Measurements from ENCODE around the gene ZNF749. TPM values are rescaled to one million over a fixed set of nuclear protein-coding genes. Genes with fewer than 3 reads are reported as not detected.
A peak's percentile ranks its signal among the peaks of the same experiment; 100 is the strongest.

The ZNF749 gene
- total RNA-seq: 16.4 and 18.2 TPM in 2 replicates

GRCh38 chr19:57435062-57435978, at the start of gene ZNF749:
TSS of gene ZNF749 (plus strand) at chr19:57435325. CDS start at chr19:57435579, 254 bp downstream.
- ChIA-PET POLR2A (interaction anchor here (0.9 to 1.6 kb wide), 3 partner anchors 458 to 927 kb away, joined by 3 to 9 read pairs (median 3); partner anchors contain the start of genes ZNF274 and ZNF497), CTCF (no interaction called here)
- Mint-ChIP-seq H3K27me3 (no peaks in the 10 kb centered on the region), H3K36me3 (ENCODE audit: low read depth) (peaks cover 30% of the 10 kb centered on the region), H3K4me1 (peaks cover 25% of the 10 kb centered on the region), H3K27ac (peak within 1 kb of the TSS; percentile 84), H3K4me3 (peak within 1 kb of the TSS; percentile 97), H3K9me3 (no peaks in the 10 kb centered on the region)
- intact Hi-C loops (cut with micrococcal nuclease): loop anchor here (1.0 to 2.0 kb wide), 12 partner anchors 24 to 292 kb away; partner anchors contain the start of genes TRAPPC2B, ZNF17, ZNF211 and ZNF416
- ATAC-seq (ENCODE audit: low read depth) (peak; percentile 99), DNase-seq (peak; percentile 84)
- TF ChIP-seq CTCF (IDR thresholded peaks at IDR 0.05): no peak

GRCh38 chr19:57389194-57389729, 45.9 kb upstream of the ZNF749 start:
- H3K36me3 Mint-ChIP-seq (ENCODE audit: low read depth): peaks cover 31% of the 10 kb centered on the region
- CTCF ChIA-PET: interaction anchor here (1.0 kb wide), 1 partner anchor 17 kb away, joined by 3 read pairs; no protein-coding TSS in a partner anchor
- TF ChIP-seq CTCF (IDR thresholded peaks at IDR 0.05): no peak
- no peaks in the 10 kb centered on the region for H3K27me3 Mint-ChIP-seq
- intact Hi-C loops (cut with micrococcal nuclease): loop anchor here (1.0 to 5.0 kb wide), 12 partner anchors 22 to 996 kb away; partner anchors contain the start of genes ERVK3-1, TRAPPC2B, ZNF17 and ZNF264
- ATAC-seq (ENCODE audit: low read depth) (no peak), DNase-seq (no peak)
- H3K4me3 Mint-ChIP-seq: peak overlapping the region; percentile 94
- H3K27ac Mint-ChIP-seq: peak overlapping the region; percentile 91
- POLR2A ChIA-PET: interaction anchor here (0.6 to 2.4 kb wide), 14 partner anchors 21 to 1074 kb away, joined by 3 to 22 read pairs (median 5); partner anchors contain the start of genes TRAPPC2B, ZNF154, ZNF274 and ZNF304
- peaks cover 32% of the 10 kb centered on the region for H3K4me1 Mint-ChIP-seq
- peaks cover 3% of the 10 kb centered on the region for H3K9me3 Mint-ChIP-seq

GRCh38 chr19:57389730-57390598, 45.2 kb upstream of the ZNF749 start, which contains the start of gene ZNF548:
TSS of gene ZNF548 (plus strand) at chr19:57389854. CDS start at chr19:57390100, 246 bp downstream.
- Mint-ChIP-seq H3K9me3 (peaks cover 3% of the 10 kb centered on the region), H3K4me1 (peaks cover 34% of the 10 kb centered on the region)

GRCh38 chr19:57395710-57396109, 39.4 kb upstream of the ZNF749 start:
- no peak for ATAC-seq (ENCODE audit: low read depth)
- POLR2A ChIA-PET: no interaction called here
- H3K4me1 Mint-ChIP-seq: peaks cover 14% of the 10 kb centered on the region
- H3K4me3 Mint-ChIP-seq: no peak overlapping the region
- H3K27ac Mint-ChIP-seq: no peak overlapping the region
- intact Hi-C loops (cut with micrococcal nuclease): no loop called here
- peaks cover 81% of the 10 kb centered on the region for H3K36me3 Mint-ChIP-seq (ENCODE audit: low read depth)
- CTCF ChIA-PET: no interaction called here
- DNase-seq: no peak
- peaks cover 10% of the 10 kb centered on the region for H3K9me3 Mint-ChIP-seq
- H3K27me3 Mint-ChIP-seq: no peaks in the 10 kb centered on the region
- TF ChIP-seq CTCF (IDR thresholded peaks at IDR 0.05): no peak

More at GRCh38 chr19:57389730-57390598, 45.2 kb upstream of the ZNF749 start, which contains the start of gene ZNF548:
- Mint-ChIP-seq H3K27ac (peak within 1 kb of the TSS; percentile 91), H3K36me3 (ENCODE audit: low read depth) (peaks cover 38% of the 10 kb centered on the region), H3K4me3 (peak within 1 kb of the TSS; percentile 94), H3K27me3 (no peaks in the 10 kb centered on the region)
- CTCF ChIA-PET: interaction anchor here (1.0 kb wide), 1 partner anchor 16 kb away, joined by 3 read pairs; no protein-coding TSS in a partner anchor
- POLR2A ChIA-PET: interaction anchor here (0.6 to 2.4 kb wide), 15 partner anchors 20 to 1073 kb away, joined by 3 to 22 read pairs (median 5); partner anchors contain the start of genes TRAPPC2B, ZNF154, ZNF274 and ZNF304
- DNase-seq (peak; percentile 96), ATAC-seq (ENCODE audit: low read depth) (peak; percentile 98)
- intact Hi-C loops (cut with micrococcal nuclease): loop anchor here (1.0 to 5.0 kb wide), 12 partner anchors 21 to 997 kb away; partner anchors contain the start of genes ERVK3-1, TRAPPC2B, ZNF17 and ZNF264
- TF ChIP-seq CTCF (IDR thresholded peaks at IDR 0.05): no peak
